Lower leg skin (tissue), 4 donors: ENCODE measurements around the gene EIF5. TPM values are rescaled to one million over a fixed set of nuclear protein-coding genes. Genes with fewer than 3 reads are reported as not detected.
"Not testable (repeated sequence)": the region's sequence is repeated elsewhere in the genome, so short reads cannot be mapped to it uniquely, and the experiment has no call there.

ENCODE experiments used
- DNase-seq, 2 donors: peaks; one replicate each; pipeline ENCODE4 v3.0.0-alpha.2; 2019; ENCODE audit warnings: low spot score in 2 of 2
- H3K4me3 ChIP-seq: fragments of 200-600 bp; sonication (generic); 2 replicates; pipeline ENCODE4 v1.5.1; 2017; ENCODE audit warnings: mild to moderate bottlenecking, low read depth; ENCODE audit not compliant: poor library complexity, severe bottlenecking
- CTCF ChIP-seq, 3 donors: fragments of 450-650 bp; IDR thresholded peaks; one replicate each; pipeline ENCODE4 v1.5.1; 2016; ENCODE audit warnings: antibody characterized with exemption in 3 of 3, mild to moderate bottlenecking in 3 of 3, moderate library complexity in 2 of 3
- POLR2A ChIP-seq, 2 donors: fragments of 450-650 bp; IDR thresholded peaks; one replicate each; pipeline ENCODE4 v1.6.1; 2016 to 2017; ENCODE audit warnings: antibody characterized with exemption in 2 of 2, mild to moderate bottlenecking in 1 of 2, moderate library complexity in 1 of 2
- WGBS, 2 donors: methylation state at CpG; one replicate each; pipeline ENCODE4 v1.1.5; 2018; 5-methylcytosine and 5-hydroxymethylcytosine counted together
- intact Hi-C: fragments of 100-400 bp; cut with DNase I; formaldehyde crosslinking; loops from one replicate; pipeline ENCODE4 v1.15.0; 2023; ENCODE audit warnings: low total_unique reads
- total RNA-seq, 4 donors: library from RNA; depleted of rRNA; stranded (reverse); fragments of >200 nt; gene quantifications; one replicate each; pipeline ENCODE4 v1.1.0, GENCODE V29; 2016

The EIF5 gene
- total RNA-seq, 4 donors from 2014 or later, result 125 to 168 (median 131) TPM

DNA sequence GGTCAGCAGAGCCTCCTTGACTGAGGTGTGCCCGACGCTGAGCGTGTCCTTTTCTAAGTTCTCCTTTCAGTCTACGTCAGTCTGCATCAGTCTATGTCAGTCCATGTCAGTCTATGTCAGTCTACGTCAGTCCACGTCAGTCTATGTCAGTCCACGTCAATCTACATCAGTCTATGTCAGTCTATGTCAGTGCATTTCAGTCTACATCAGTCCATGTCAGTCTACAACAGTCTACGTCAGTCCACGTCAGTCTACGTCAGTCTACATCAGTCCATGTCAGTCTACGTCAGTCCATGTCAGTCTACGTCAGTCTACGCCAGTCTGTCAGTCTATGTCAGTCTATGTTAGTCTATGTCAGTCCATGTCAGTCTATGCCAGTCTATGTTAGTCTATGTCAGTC lies 15.9 kb downstream of the EIF5 start:
- TF ChIP-seq CTCF (IDR thresholded peaks at IDR 0.05), result no peak
- TF ChIP-seq POLR2A (IDR thresholded peaks at IDR 0.05), result no peak
- 89 to 93% methylated on average over 13 of the region's 13 CpGs for WGBS, 2 donors
- DNase-seq, result no peak
- H3K4me3 ChIP-seq, result no peak overlapping the region
- intact Hi-C loops, result no loop called here

DNA sequence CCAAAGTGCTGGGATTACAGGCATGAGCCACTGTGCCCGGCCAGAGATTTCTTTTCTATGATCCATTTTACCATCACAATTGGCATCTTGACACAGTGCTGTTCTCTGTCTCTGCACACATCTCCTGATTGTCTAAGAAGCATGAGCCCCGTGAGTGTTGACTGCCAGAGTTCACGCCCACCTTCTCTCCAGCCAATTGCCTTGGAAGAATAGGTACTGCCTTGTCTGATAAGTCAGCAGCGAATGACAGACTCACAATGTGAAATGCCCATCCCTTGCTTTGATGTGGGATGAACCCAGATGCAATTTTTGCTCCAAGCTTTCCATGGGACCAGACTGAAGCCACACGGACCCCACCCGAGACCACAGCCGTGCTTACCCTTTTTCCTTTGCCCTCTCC lies 19.3 kb downstream of the EIF5 start:
- no peak for DNase-seq
- TF ChIP-seq POLR2A (IDR thresholded peaks at IDR 0.05), result no peak
- no peak for TF ChIP-seq CTCF (IDR thresholded peaks at IDR 0.05)
- 77 to 80% methylated on average over 7 of the region's 7 CpGs for WGBS, 2 donors
- H3K4me3 ChIP-seq, result no peak overlapping the region
- intact Hi-C loops, result no loop called here

DNA sequence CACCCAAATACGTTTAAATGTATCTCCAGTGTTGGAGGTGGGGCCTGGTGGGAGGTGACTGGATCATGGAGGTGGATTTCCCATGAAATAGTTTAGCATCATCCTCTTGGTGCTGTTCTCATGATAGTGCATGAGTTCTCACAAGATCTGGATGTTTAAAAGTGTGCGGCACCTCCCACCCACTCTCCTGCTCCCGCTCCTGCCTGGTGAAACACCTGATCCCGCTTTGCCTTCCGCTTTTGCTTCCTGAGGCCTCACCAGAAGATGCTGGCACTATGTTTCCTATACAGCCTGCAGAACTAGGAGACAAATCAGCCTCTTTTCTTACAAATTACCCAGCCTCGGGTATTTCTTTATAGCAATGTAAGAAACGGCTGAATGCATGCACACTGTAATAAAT lies 20.1 kb downstream of the EIF5 start:
- 69 to 77% methylated on average over 7 of the region's 7 CpGs for WGBS, 2 donors

DNA sequence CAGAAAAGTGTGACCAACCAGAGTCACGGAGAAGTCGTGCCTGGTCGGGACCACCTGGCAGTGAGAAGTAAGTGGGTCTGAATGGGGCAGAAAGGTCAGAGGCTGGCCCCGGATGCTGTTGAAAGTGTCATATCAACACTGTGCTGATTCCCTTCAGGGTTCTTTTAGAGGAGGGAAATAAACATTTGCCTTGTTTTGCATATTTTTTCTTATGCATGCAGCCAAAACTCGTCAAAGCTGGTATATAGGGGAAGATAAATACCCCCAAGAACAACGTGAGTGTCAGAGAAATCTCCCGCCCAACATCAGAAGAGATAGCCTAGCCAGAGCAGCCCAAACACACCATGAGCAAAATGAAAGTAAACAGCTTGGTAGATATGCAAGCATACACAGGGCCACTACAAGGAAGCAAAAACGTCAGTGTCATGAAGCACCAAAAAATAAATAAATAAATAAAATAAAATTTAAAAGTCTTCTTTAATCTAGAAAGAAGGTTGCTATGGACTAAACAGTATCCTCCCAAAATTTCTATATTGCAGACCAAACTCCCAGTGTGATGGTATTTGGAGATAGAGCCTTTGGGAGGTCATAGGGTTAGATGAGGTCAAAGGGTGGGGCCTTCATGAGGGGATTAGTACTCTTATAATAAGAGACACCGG lies 22.1 kb downstream of the EIF5 start:
- H3K4me3 ChIP-seq, result no peak overlapping the region
- intact Hi-C loops, result no loop called here
- TF ChIP-seq CTCF (IDR thresholded peaks at IDR 0.05) (no peak), POLR2A (IDR thresholded peaks at IDR 0.05) (no peak)
- WGBS, 2 donors, result 48 to 49% methylated on average over 9 of the region's 9 CpGs
- no peak for DNase-seq

More for the DNA sequence above, 20.1 kb downstream of the EIF5 start:
- intact Hi-C loops, result no loop called here
- no peak for DNase-seq
- H3K4me3 ChIP-seq, result no peak overlapping the region
- TF ChIP-seq POLR2A (IDR thresholded peaks at IDR 0.05) (no peak), CTCF (IDR thresholded peaks at IDR 0.05) (no peak)

- DNase-seq, intact Hi-C loops, H3K4me3 ChIP-seq: not testable (repeated sequence)
- 93% methylated on average over 10 of the region's 10 CpGs for WGBS, 2 donors
Measured at GRCh38 chr14:103357552-103357951, 23.5 kb downstream of the EIF5 start.

DNA sequence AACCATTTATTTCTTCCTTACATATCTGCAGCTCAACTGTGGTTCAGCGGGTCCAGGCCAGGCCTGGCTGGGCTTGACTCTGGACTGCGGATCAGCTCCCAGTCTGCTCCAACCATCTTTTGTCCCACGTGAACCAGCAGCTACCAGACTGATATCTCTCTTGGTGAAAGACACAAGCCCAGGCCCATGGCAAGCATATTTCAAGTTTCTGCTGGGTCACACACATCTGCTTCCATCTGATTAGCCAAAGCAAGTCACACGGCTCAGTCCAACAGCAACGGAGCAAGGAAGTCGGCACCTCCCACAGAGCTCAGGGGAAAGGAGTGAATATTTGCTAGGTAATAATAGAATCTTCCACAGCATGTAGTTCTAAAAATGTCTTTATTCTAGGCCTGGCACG lies 26.5 kb downstream of the EIF5 start:
- TF ChIP-seq CTCF (IDR thresholded peaks at IDR 0.05) (no peak), POLR2A (IDR thresholded peaks at IDR 0.05) (no peak)
- 81 to 87% methylated on average over 7 of the region's 7 CpGs for WGBS, 2 donors

More for the DNA sequence above, 26.5 kb downstream of the EIF5 start:
- no peak overlapping the region for H3K4me3 ChIP-seq
- intact Hi-C loops, result no loop called here
- no peak for DNase-seq
